Endothelial cell of umbilical vein (primary cell): ENCODE data around the gene EFNA2. TPM values are rescaled to one million over a fixed set of nuclear protein-coding genes. Genes with fewer than 3 reads are reported as not detected.

ENCODE experiments used
- BruUV-seq: library from RNA; stranded (reverse); fragments of 400-500 nt; replicated peaks from 2 replicates; lab custom pipeline; 2021; lab: Mats Ljungman, UMichigan
- CTCF ChIA-PET: fragments of 300-600, 350-600 bp; sonication (Branson Sonifier 250); formaldehyde crosslinking; loops from one replicate; lab custom pipeline; 2021; ENCODE audit warnings: antibody characterized with exemption, inconsistent platforms; lab: Charles Lee
- POLR2A ChIA-PET: fragments of 300-600, 350-600 bp; sonication (Branson Sonifier 250); formaldehyde crosslinking; loops from one replicate; lab custom pipeline; 2021; ENCODE audit warnings: antibody characterized with exemption, inconsistent platforms; lab: Charles Lee
- DNase-seq: peaks from one replicate; pipeline ENCODE4 v3.0.0-alpha.2; 2011; ENCODE audit warnings: low read depth, low spot score
- FAIRE-seq: peaks from 2 replicates; lab custom pipeline; 2011; peaks lifted over from hg19 to GRCh38; lab: Jason Lieb, UNC
- H2AFZ ChIP-seq: 2 replicates; pipeline ENCODE4 v1.6.0; 2012; ENCODE audit warnings: low read depth, low read length, control low read depth, inconsistent platforms
- H3K27ac ChIP-seq: 2 replicates; pipeline ENCODE4 v1.5.1; 2011; ENCODE audit warnings: low read depth, mild to moderate bottlenecking, control low read depth, low read length, moderate library complexity; ENCODE audit not compliant: insufficient read depth
- H3K27me3 ChIP-seq, 2 experiments: 2 replicates each; pipeline versions ENCODE4 v1.6.0 to v1.6.1; 2011; ENCODE audit warnings: low read length in 2 of 2, mixed read lengths in 1 of 2; ENCODE audit not compliant: control insufficient read depth in 2 of 2, insufficient read depth in 2 of 2
- H3K36me3 ChIP-seq, 2 experiments: 2 replicates in 1 of 2; 3 replicates in 1 of 2; pipeline ENCODE4 v1.5.1; 2011; ENCODE audit warnings: low read length in 2 of 2, mild to moderate bottlenecking in 1 of 2, moderate library complexity in 1 of 2; ENCODE audit not compliant: control insufficient read depth in 2 of 2, insufficient read depth in 2 of 2; ENCODE audit errors: extremely low read depth in 1 of 2
- H3K4me1 ChIP-seq: 3 replicates; pipeline ENCODE4 v1.5.1; 2011; ENCODE audit warnings: mild to moderate bottlenecking, low read length; ENCODE audit not compliant: control insufficient read depth, insufficient read depth; ENCODE audit errors: extremely low read depth
- H3K4me2 ChIP-seq: 2 replicates; pipeline ENCODE4 v1.6.1; 2011; ENCODE audit warnings: low read length, control low read depth, mixed read lengths; ENCODE audit not compliant: insufficient read depth
- H3K4me3 ChIP-seq, 3 experiments: fragments of 200-600 bp in 1 of 3; sonication (generic), shearing (Covaris generic) in 1 of 3; replicated peaks in 1 of 3; 2 replicates each; pipeline ENCODE4 v1.5.1; 2011 to 2016; ENCODE audit warnings: control low read depth in 3 of 3, low read length in 3 of 3, mild to moderate bottlenecking in 2 of 3, inconsistent platforms in 1 of 3, low read depth in 1 of 3, moderate library complexity in 1 of 3; ENCODE audit not compliant: insufficient read depth in 1 of 3
- H3K79me2 ChIP-seq: 2 replicates; pipeline ENCODE4 v1.6.0; 2012; ENCODE audit warnings: low read length, inconsistent platforms; ENCODE audit not compliant: control insufficient read depth, insufficient read depth
- H3K9ac ChIP-seq: replicated peaks from 2 replicates; pipeline ENCODE3; 2011; ENCODE audit warnings: low read length, control low read depth; ENCODE audit not compliant: insufficient read depth; ENCODE audit errors: extremely low read depth
- H3K9me1 ChIP-seq: replicated peaks from 3 replicates; pipeline ENCODE4 v1.6.0; 2011; ENCODE audit warnings: mild to moderate bottlenecking, low read length; ENCODE audit not compliant: control insufficient read depth, insufficient read depth; ENCODE audit errors: extremely low read depth
- H3K9me3 ChIP-seq: replicated peaks from 2 replicates; pipeline ENCODE4 v1.5.1; 2012; ENCODE audit warnings: low read length, inconsistent platforms; ENCODE audit not compliant: control insufficient read depth, insufficient read depth
- H4K20me1 ChIP-seq: replicated peaks from 2 replicates; pipeline ENCODE3; 2011; ENCODE audit warnings: mild to moderate bottlenecking, low read length; ENCODE audit not compliant: control insufficient read depth, insufficient read depth; ENCODE audit errors: extremely low read depth
- EZH2 ChIP-seq: IDR thresholded peaks from 2 replicates; pipeline ENCODE4 v1.6.1; 2012; ENCODE audit warnings: borderline replicate concordance, low read depth, mild to moderate bottlenecking, moderate library complexity, low read length, inconsistent platforms; ENCODE audit not compliant: severe bottlenecking
- FOS ChIP-seq: IDR thresholded peaks from 2 replicates; pipeline ENCODE4 v1.6.1; 2011; ENCODE audit warnings: mild to moderate bottlenecking, low read length, moderate library complexity, borderline replicate concordance; ENCODE audit not compliant: insufficient read depth
- GATA2 ChIP-seq: IDR thresholded peaks from 2 replicates; pipeline ENCODE4 v1.7.0; 2011; ENCODE audit warnings: low read depth, mild to moderate bottlenecking, moderate library complexity, mixed read lengths, low read length; ENCODE audit not compliant: insufficient read length, insufficient read depth
- JUN ChIP-seq: IDR thresholded peaks from 2 replicates; pipeline ENCODE4 v1.6.1; 2011; ENCODE audit warnings: borderline replicate concordance, low read depth; ENCODE audit not compliant: insufficient read length, insufficient read depth
- MYC ChIP-seq: IDR thresholded peaks from one replicate; pipeline ENCODE4 v1.6.1; 2011; ENCODE audit warnings: mild to moderate bottlenecking, low read depth, low read length
- POLR2A ChIP-seq: IDR thresholded peaks from 2 replicates; pipeline ENCODE4 v1.6.1; 2012; ENCODE audit warnings: low read depth, mild to moderate bottlenecking, control low read depth, low read length
- POLR2AphosphoS5 ChIP-seq: IDR thresholded peaks from 2 replicates; pipeline ENCODE4 v1.6.1; 2012; ENCODE audit warnings: low read depth, mild to moderate bottlenecking, control low read depth, low read length, moderate library complexity; ENCODE audit not compliant: insufficient read depth
- dilution Hi-C: fragments of 300-500 bp; cut with MboI; formaldehyde crosslinking; loops from one replicate; pipeline ENCODE4 v1.15.0; 2019; ENCODE audit warnings: low sequenced_read_pairs; ENCODE audit not compliant: extremely low pct_ligation_motif_present
- intact Hi-C: fragments of 100-400 bp; cut with micrococcal nuclease; formaldehyde crosslinking; loops from one replicate; pipeline ENCODE4 v1.10.0; 2022
- polyA plus RNA-seq, 4 experiments: library from polyadenylated mRNA; depleted of rRNA in 3 of 4; stranded (reverse) in 3 of 4; unstranded in 1 of 4; fragments of >200 nt; gene quantifications; 2 replicates each; pipeline versions ENCODE4 v1.2.1 to v1.2.3, GENCODE V29; 2011 to 2012; ENCODE audit warnings: missing spikeins in 1 of 4
- total RNA-seq: library from RNA; stranded (reverse); gene quantifications from 2 replicates; pipeline ENCODE4 v1.2.3, GENCODE V29; 2021
- TF ChIP-seq, protein P1 (sequence below): IDR thresholded peaks from 2 replicates; pipeline ENCODE4 v1.6.1; 2011; ENCODE audit not compliant: insufficient read depth, insufficient read length
- TF ChIP-seq, protein P2 (sequence below), 2 donors: IDR thresholded peaks; 1 replicate in 1 of 2; 2 replicates in 1 of 2; pipeline ENCODE4 v1.5.1; 2011; ENCODE audit warnings: low read length in 2 of 2, mild to moderate bottlenecking in 2 of 2, moderate library complexity in 2 of 2, control low read depth in 1 of 2, inconsistent platforms in 1 of 2, low read depth in 1 of 2; ENCODE audit not compliant: insufficient read depth in 1 of 2; ENCODE audit errors: extremely low read depth in 1 of 2

Gene EFNA2
- total and polyA plus RNA-seq, 2 donors (not counting 3 experiments of a cell fraction or from before 2014, with no cell fraction given), result 0.52 to 1.1 TPM

DNA sequence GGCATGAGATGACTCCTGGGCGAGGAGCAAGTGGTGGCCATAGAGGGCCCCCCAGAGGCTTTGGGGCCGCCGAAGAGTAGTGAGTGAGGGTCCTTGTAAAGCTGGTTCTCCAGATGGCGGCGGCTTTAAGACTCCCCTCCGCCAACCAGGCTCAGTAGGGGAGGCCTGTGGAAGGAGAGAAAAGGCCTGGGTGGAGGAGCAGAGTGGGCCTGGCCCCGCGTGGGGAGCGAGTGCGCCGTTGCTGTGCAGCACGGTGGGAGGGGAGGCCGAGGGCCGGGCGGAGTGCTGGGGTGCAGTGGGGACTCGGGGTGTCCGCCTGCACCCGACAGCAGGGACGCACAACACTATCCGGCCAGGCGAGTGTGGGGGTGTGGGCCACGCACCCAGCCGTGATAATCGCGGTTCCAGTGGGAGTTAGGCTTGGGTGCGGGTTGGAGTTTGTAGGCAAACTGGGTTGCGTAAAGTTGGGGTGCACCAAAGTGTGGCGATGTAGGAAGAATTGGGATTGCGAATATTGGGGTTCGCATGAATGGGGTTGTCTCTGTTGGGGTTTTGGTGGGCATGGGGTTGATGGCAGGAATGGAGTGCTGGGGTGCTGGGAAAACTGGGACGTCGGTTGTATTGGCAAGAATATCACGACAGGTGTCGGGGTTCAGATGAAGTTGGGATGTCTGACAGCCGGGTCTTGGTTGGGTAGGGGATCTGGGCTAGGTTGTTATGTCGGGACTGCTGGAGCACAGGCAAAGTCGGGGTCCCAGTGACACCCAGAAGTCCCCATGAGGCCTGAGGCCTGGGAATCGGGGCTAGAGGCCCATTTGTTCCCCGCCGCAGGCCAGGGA lies 17.2 kb upstream of the EFNA2 start:
- peaks cover 37% of the 10 kb centered on the region for H3K79me2 ChIP-seq
- H3K9me1 ChIP-seq, result no peaks in the 10 kb centered on the region
- no peak overlapping the region for H3K4me2 ChIP-seq
- TF ChIP-seq POLR2A, result no peak
- TF ChIP-seq JUN, result no peak
- no peak for TF ChIP-seq MYC
- TF ChIP-seq, protein P1, sequence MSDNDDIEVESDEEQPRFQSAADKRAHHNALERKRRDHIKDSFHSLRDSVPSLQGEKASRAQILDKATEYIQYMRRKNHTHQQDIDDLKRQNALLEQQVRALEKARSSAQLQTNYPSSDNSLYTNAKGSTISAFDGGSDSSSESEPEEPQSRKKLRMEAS, result no peak
- peaks cover 13 to 26% of the 10 kb centered on the region in 2 experiments for H3K36me3 ChIP-seq
- CTCF ChIA-PET, result interaction anchor here (0.6 to 7.2 kb wide), 5 partner anchors 15 to 155 kb away, joined by 3 to 1001 read pairs (median 3); partner anchors contain the start of gene ATP5F1D
- BruUV-seq, result no TSS peak
- dilution Hi-C loops (no loop called here), intact Hi-C loops (no loop called here)
- H2AFZ ChIP-seq, result no peak overlapping the region
- H3K9ac ChIP-seq, result no peak overlapping the region
- no peaks in the 10 kb centered on the region for H3K9me3 ChIP-seq
- H3K27me3 ChIP-seq, result no peaks in the 10 kb centered on the region
- POLR2A ChIA-PET, result interaction anchor here (0.6 to 1.5 kb wide), 27 partner anchors 9 to 375 kb away, joined by 3 to 87 read pairs (median 4); partner anchors contain the start of genes ATP5F1D, CBARP, REEP6 and RNU6-9
- H3K4me3 ChIP-seq, result no peak overlapping the region
- no peak overlapping the region for H3K27ac ChIP-seq
- no peaks in the 10 kb centered on the region for H4K20me1 ChIP-seq
- peaks cover 38% of the 10 kb centered on the region for H3K4me1 ChIP-seq
- FAIRE-seq (no peak), DNase-seq (no peak)

DNA sequence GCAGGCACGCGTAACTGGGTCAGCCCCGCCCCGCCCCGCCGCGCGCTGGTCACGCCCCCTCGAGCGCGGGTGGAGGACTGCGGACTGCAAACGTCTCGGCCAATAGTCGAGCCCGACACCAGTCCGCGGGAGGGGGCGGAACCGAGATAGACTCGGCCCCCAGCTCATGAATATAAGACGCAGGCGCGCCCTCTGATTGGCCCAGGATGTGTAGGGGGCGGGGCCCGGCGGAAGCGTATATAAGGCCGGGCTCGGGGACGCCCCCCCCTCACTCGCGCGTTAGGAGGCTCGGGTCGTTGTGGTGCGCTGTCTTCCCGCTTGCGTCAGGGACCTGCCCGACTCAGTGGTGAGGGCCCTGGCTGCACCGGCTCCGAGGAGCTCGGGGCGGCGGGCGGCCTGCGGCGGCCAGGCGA lies 16.6 kb upstream of the EFNA2 start, which contains the start of gene CIRBP:
Gene CIRBP (plus strand): TSS at position 268 of the 413 bp plus-strand sequence. CDS start 1,602 bp downstream, outside the sequence.
- no peaks in the 10 kb centered on the region for H3K9me1 ChIP-seq
- peaks cover 38% of the 10 kb centered on the region for H3K4me1 ChIP-seq

More for the DNA sequence above, 16.6 kb upstream of the EFNA2 start, which contains the start of gene CIRBP:
- ChIA-PET POLR2A (interaction anchor here (0.6 to 1.5 kb wide), 26 partner anchors 9 to 376 kb away, joined by 3 to 87 read pairs (median 4); partner anchors contain the start of genes ATP5F1D, CBARP, REEP6 and RNU6-9), CTCF (interaction anchor here (0.6 to 7.2 kb wide), 6 partner anchors 11 to 156 kb away, joined by 3 to 1001 read pairs (median 3); partner anchors contain the start of gene ATP5F1D)
- H3K27me3 ChIP-seq, result no peaks in the 10 kb centered on the region
- H4K20me1 ChIP-seq, result no peaks in the 10 kb centered on the region
- intact Hi-C loops, result no loop called here
- DNase-seq (peak; percentile 99), FAIRE-seq (peak; percentile 98)
- no peaks in the 10 kb centered on the region for H3K9me3 ChIP-seq
- dilution Hi-C loops, result no loop called here
- peak within 1 kb of the TSS; percentile 61 to 90 (median 76) for H3K4me3 ChIP-seq
- H3K27ac ChIP-seq, result peak within 1 kb of the TSS; percentile 93
- H3K79me2 ChIP-seq, result peaks cover 42% of the 10 kb centered on the region
- BruUV-seq, result no TSS peak
- H3K36me3 ChIP-seq, result peaks cover 19 to 29% of the 10 kb centered on the region in 2 experiments
- peak within 1 kb of the TSS; percentile 97 for H3K9ac ChIP-seq
- TF ChIP-seq POLR2A (peak; percentile 99), EZH2 (no peak), GATA2 (no peak), POLR2AphosphoS5 (peak; percentile 100), JUN (no peak), MYC (no peak), FOS (no peak)
- TF ChIP-seq, protein P2, sequence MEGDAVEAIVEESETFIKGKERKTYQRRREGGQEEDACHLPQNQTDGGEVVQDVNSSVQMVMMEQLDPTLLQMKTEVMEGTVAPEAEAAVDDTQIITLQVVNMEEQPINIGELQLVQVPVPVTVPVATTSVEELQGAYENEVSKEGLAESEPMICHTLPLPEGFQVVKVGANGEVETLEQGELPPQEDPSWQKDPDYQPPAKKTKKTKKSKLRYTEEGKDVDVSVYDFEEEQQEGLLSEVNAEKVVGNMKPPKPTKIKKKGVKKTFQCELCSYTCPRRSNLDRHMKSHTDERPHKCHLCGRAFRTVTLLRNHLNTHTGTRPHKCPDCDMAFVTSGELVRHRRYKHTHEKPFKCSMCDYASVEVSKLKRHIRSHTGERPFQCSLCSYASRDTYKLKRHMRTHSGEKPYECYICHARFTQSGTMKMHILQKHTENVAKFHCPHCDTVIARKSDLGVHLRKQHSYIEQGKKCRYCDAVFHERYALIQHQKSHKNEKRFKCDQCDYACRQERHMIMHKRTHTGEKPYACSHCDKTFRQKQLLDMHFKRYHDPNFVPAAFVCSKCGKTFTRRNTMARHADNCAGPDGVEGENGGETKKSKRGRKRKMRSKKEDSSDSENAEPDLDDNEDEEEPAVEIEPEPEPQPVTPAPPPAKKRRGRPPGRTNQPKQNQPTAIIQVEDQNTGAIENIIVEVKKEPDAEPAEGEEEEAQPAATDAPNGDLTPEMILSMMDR (IDR thresholded peaks at IDR 0.05; ENCODE audit: extremely low read depth in 1 of 2, insufficient read depth in 1 of 2, low read depth in 1 of 2, low read length in 2 of 2), result no peak
- peak within 1 kb of the TSS; percentile 96 for H3K4me2 ChIP-seq
- H2AFZ ChIP-seq, result no peak within 1 kb of the TSS
